Naive thymus-derived CD4-positive, alpha-beta T cell (primary cell): ENCODE data around the gene RBBP8NL. TPM values are rescaled to one million over a fixed set of nuclear protein-coding genes. Genes with fewer than 3 reads are reported as not detected.
A peak's percentile ranks its signal among the peaks of the same experiment; 100 is the strongest.

Source experiments
- ATAC-seq: fragments of 150-1000 bp; cut with Tn5 transposase; 2 replicates; pipeline ENCODE4 v1.10.0; 2021; ENCODE audit warnings: mild to moderate bottlenecking, moderate library complexity
- CTCF ChIA-PET: fragments of 350-600 bp; sonication (Branson Sonifier 250); formaldehyde crosslinking; loops from one replicate; lab custom pipeline; 2021; ENCODE audit warnings: antibody characterized with exemption; lab: Charles Lee
- POLR2A ChIA-PET: fragments of 350-600 bp; sonication (Branson Sonifier 250); formaldehyde crosslinking; loops from one replicate; lab custom pipeline; 2021; ENCODE audit warnings: antibody characterized with exemption, inconsistent platforms; lab: Charles Lee
- DNase-seq, 9 donors: peaks; one replicate each; pipeline versions ENCODE4 v3.0.0 to v3.0.0-alpha.2; 2020 to 2022; ENCODE audit warnings: mixed read lengths in 1 of 9
- H3K27ac ChIP-seq: one replicate; pipeline ENCODE4 v1.7.0; 2013; ENCODE audit warnings: mild to moderate bottlenecking, low read depth, low read length, moderate library complexity
- H3K27me3 ChIP-seq, 2 donors: one replicate each; pipeline ENCODE4 v1.7.0; 2013; ENCODE audit warnings: low read length in 2 of 2, mild to moderate bottlenecking in 2 of 2, moderate library complexity in 2 of 2; ENCODE audit not compliant: control insufficient read depth in 2 of 2, insufficient read depth in 2 of 2
- H3K36me3 ChIP-seq, 3 experiments: 1 replicate in 2 of 3; 2 replicates in 1 of 3; pipeline ENCODE4 v1.7.0; 2013; ENCODE audit warnings: low read length in 3 of 3, mild to moderate bottlenecking in 3 of 3, moderate library complexity in 1 of 3; ENCODE audit not compliant: insufficient read depth in 3 of 3, control insufficient read depth in 2 of 3
- H3K4me1 ChIP-seq, 2 donors: one replicate each; pipeline ENCODE4 v1.7.0; 2013; ENCODE audit warnings: low read length in 2 of 2, mild to moderate bottlenecking in 2 of 2, moderate library complexity in 1 of 2; ENCODE audit not compliant: control insufficient read depth in 2 of 2, insufficient read depth in 2 of 2
- H3K4me3 ChIP-seq: 2 replicates; pipeline ENCODE4 v1.7.0; 2013; ENCODE audit warnings: mild to moderate bottlenecking, low read length
- H3K9me3 ChIP-seq, 3 experiments: 1 replicate in 2 of 3; 2 replicates in 1 of 3; pipeline ENCODE4 v1.7.0; 2013; ENCODE audit warnings: low read length in 3 of 3; ENCODE audit not compliant: control insufficient read depth in 2 of 3
- H3K27ac Mint-ChIP-seq, 9 donors: one replicate each; pipeline ENCODE4 v1.8.0; 2020 to 2022; ENCODE audit warnings: mixed read lengths in 9 of 9, mild to moderate bottlenecking in 8 of 9, moderate library complexity in 5 of 9, inconsistent platforms in 2 of 9
- H3K27me3 Mint-ChIP-seq, 5 donors: one replicate each; pipeline ENCODE4 v1.8.0; 2021 to 2022; ENCODE audit warnings: mixed read lengths in 5 of 5, mild to moderate bottlenecking in 1 of 5
- H3K36me3 Mint-ChIP-seq, 5 donors: one replicate each; pipeline ENCODE4 v1.8.0; 2020 to 2022; ENCODE audit warnings: mixed read lengths in 5 of 5, mild to moderate bottlenecking in 3 of 5, inconsistent platforms in 1 of 5
- H3K4me1 Mint-ChIP-seq, 7 donors: one replicate each; pipeline ENCODE4 v1.8.0; 2020 to 2022; ENCODE audit warnings: mixed read lengths in 7 of 7, mild to moderate bottlenecking in 3 of 7, inconsistent platforms in 1 of 7
- H3K4me3 Mint-ChIP-seq, 10 donors: one replicate each; pipeline ENCODE4 v1.8.0; 2020 to 2022; ENCODE audit warnings: mild to moderate bottlenecking in 10 of 10, mixed read lengths in 10 of 10, moderate library complexity in 6 of 10, inconsistent platforms in 2 of 10
- H3K9me3 Mint-ChIP-seq, 11 donors: one replicate each; pipeline ENCODE4 v1.8.0; 2020 to 2022; ENCODE audit warnings: mixed read lengths in 11 of 11, mild to moderate bottlenecking in 4 of 11, inconsistent platforms in 1 of 11, moderate library complexity in 1 of 11
- intact Hi-C, 2 donors: fragments of 100-400 bp; cut with micrococcal nuclease; formaldehyde crosslinking; loops; one replicate each; pipeline ENCODE4 v1.15.1; 2023
- polyA plus RNA-seq, 2 donors: library from polyadenylated mRNA; unstranded; fragments of 300-500 nt; fragmentation: Illumina TruSeq; gene quantifications; one replicate each; pipeline ENCODE4 v1.2.3, GENCODE V29; 2021
- total RNA-seq, 6 experiments: library from RNA in 5 of 6; stranded (reverse) in 5 of 6; gene quantifications; 1 replicate in 5 of 6; 2 replicates in 1 of 6; pipeline ENCODE4 v1.2.3 and lab custom pipeline; 2021 to 2026

The RBBP8NL gene
- total and polyA plus RNA-seq, 7 experiments from 2014 or later, result not detected

- peaks cover 13 to 31% (median 24%) of the 10 kb centered on the region in 7 donors for H3K4me1 Mint-ChIP-seq
- no peaks in the 10 kb centered on the region for H3K27me3 Mint-ChIP-seq
- H3K4me1 ChIP-seq, result peaks cover 17 to 23% of the 10 kb centered on the region in 2 donors
- H3K27ac Mint-ChIP-seq, result peak overlapping the region in 3 of 9 donors; percentile 34 to 51 (median 38)
- no peaks in the 10 kb centered on the region for H3K9me3 ChIP-seq
- peaks cover 0 to 19% (median 0%) of the 10 kb centered on the region in 3 experiments for H3K36me3 ChIP-seq
- ChIA-PET CTCF (no interaction called here), POLR2A (no interaction called here)
- intact Hi-C loops, result no loop called here
- H3K36me3 Mint-ChIP-seq, result peaks cover 0 to 4% (median 4%) of the 10 kb centered on the region in 5 donors
- H3K4me3 ChIP-seq, result no peak overlapping the region
- H3K27me3 ChIP-seq, result no peaks in the 10 kb centered on the region
- H3K4me3 Mint-ChIP-seq, result peak overlapping the region in 8 of 10 donors; percentile 4 to 66 (median 34)
- ATAC-seq (no peak), DNase-seq (no peak)
- H3K9me3 Mint-ChIP-seq, result peaks cover 0 to 2% (median 0%) of the 10 kb centered on the region in 11 donors
- H3K27ac ChIP-seq, result no peak overlapping the region
Observed at GRCh38 chr20:62404112-62404665, 23.1 kb downstream of the RBBP8NL start.

GRCh38 chr20:62403331-62403730 is 24.0 kb downstream of the RBBP8NL start:
- Histone ChIP-seq H3K27me3 (no peaks in the 10 kb centered on the region), H3K36me3 (peaks cover 0 to 19% (median 0%) of the 10 kb centered on the region in 3 experiments), H3K4me3 (no peak overlapping the region), H3K4me1 (peaks cover 17 to 23% of the 10 kb centered on the region in 2 donors), H3K9me3 (no peaks in the 10 kb centered on the region), H3K27ac (no peak overlapping the region)
- peak overlapping the region in 4 of 9 donors; percentile 38 to 88 (median 74) for H3K27ac Mint-ChIP-seq
- no peak for DNase-seq
- no peak for ATAC-seq
- CTCF ChIA-PET, result no interaction called here
- POLR2A ChIA-PET, result no interaction called here
- intact Hi-C loops, result no loop called here
- H3K27me3 Mint-ChIP-seq, result no peaks in the 10 kb centered on the region
- peaks cover 13 to 31% (median 24%) of the 10 kb centered on the region in 7 donors for H3K4me1 Mint-ChIP-seq
- peaks cover 0 to 4% (median 4%) of the 10 kb centered on the region in 5 donors for H3K36me3 Mint-ChIP-seq
- H3K9me3 Mint-ChIP-seq, result peaks cover 0 to 2% (median 0%) of the 10 kb centered on the region in 11 donors
- peak overlapping the region in 4 of 10 donors; percentile 20 to 66 (median 44) for H3K4me3 Mint-ChIP-seq

GRCh38 chr20:62402456-62403150 is 24.7 kb downstream of the RBBP8NL start:
- H3K4me1 Mint-ChIP-seq, result peaks cover 13 to 31% (median 24%) of the 10 kb centered on the region in 7 donors
- Histone ChIP-seq H3K4me1 (peaks cover 13 to 19% of the 10 kb centered on the region in 2 donors), H3K27me3 (no peaks in the 10 kb centered on the region), H3K9me3 (no peaks in the 10 kb centered on the region), H3K4me3 (no peak overlapping the region), H3K36me3 (peaks cover 0 to 19% (median 0%) of the 10 kb centered on the region in 3 experiments), H3K27ac (no peak overlapping the region)
- ATAC-seq (no peak), DNase-seq (no peak)
- peaks cover 0 to 7% (median 0%) of the 10 kb centered on the region in 11 donors for H3K9me3 Mint-ChIP-seq
- intact Hi-C loops, result no loop called here
- ChIA-PET CTCF (no interaction called here), POLR2A (interaction anchor here (0.8 kb wide), 1 partner anchor 17 kb away, joined by 3 read pairs; no protein-coding TSS in a partner anchor)
- no peaks in the 10 kb centered on the region for H3K27me3 Mint-ChIP-seq
- peaks cover 0 to 9% (median 4%) of the 10 kb centered on the region in 5 donors for H3K36me3 Mint-ChIP-seq
- H3K4me3 Mint-ChIP-seq, result no peak overlapping the region
- peak overlapping the region in 1 of 9 donors; percentile 81 for H3K27ac Mint-ChIP-seq

- ChIA-PET CTCF (no interaction called here), POLR2A (no interaction called here)
- intact Hi-C loops, result no loop called here
Observed at GRCh38 chr20:62401331-62401779, 26.0 kb downstream of the RBBP8NL start.

GRCh38 chr20:62400541-62400940 is 26.8 kb downstream of the RBBP8NL start:
- H3K36me3 Mint-ChIP-seq, result peaks cover 0 to 14% (median 4%) of the 10 kb centered on the region in 5 donors
- ChIA-PET POLR2A (no interaction called here), CTCF (no interaction called here)
- intact Hi-C loops, result no loop called here
- H3K36me3 ChIP-seq, result peaks cover 0 to 19% (median 0%) of the 10 kb centered on the region in 3 experiments
- no peak for ATAC-seq
- H3K4me1 ChIP-seq, result peaks cover under 1 to 4% of the 10 kb centered on the region in 2 donors
- peak overlapping the region in 1 of 9 donors; percentile 37 for H3K27ac Mint-ChIP-seq
- H3K27me3 Mint-ChIP-seq, result no peaks in the 10 kb centered on the region
- H3K27me3 ChIP-seq, result no peaks in the 10 kb centered on the region
- H3K4me3 ChIP-seq, result no peak overlapping the region
- H3K4me3 Mint-ChIP-seq, result no peak overlapping the region
- H3K9me3 ChIP-seq, result no peaks in the 10 kb centered on the region
- peaks cover 7 to 25% (median 17%) of the 10 kb centered on the region in 7 donors for H3K4me1 Mint-ChIP-seq
- no peak for DNase-seq
- no peak overlapping the region for H3K27ac ChIP-seq
- H3K9me3 Mint-ChIP-seq, result peaks cover 0 to 7% (median 0%) of the 10 kb centered on the region in 11 donors

More at GRCh38 chr20:62401331-62401779, 26.0 kb downstream of the RBBP8NL start:
- Mint-ChIP-seq H3K27ac (no peak overlapping the region), H3K36me3 (peaks cover 0 to 14% (median 4%) of the 10 kb centered on the region in 5 donors), H3K4me3 (no peak overlapping the region), H3K4me1 (peaks cover 13 to 31% (median 24%) of the 10 kb centered on the region in 7 donors), H3K9me3 (peaks cover 0 to 7% (median 0%) of the 10 kb centered on the region in 11 donors), H3K27me3 (no peaks in the 10 kb centered on the region)
- ATAC-seq, result no peak
- no peak overlapping the region for H3K4me3 ChIP-seq
- peaks cover 9 to 12% of the 10 kb centered on the region in 2 donors for H3K4me1 ChIP-seq
- DNase-seq, result no peak
- H3K36me3 ChIP-seq, result peaks cover 0 to 19% (median 0%) of the 10 kb centered on the region in 3 experiments
- no peaks in the 10 kb centered on the region for H3K9me3 ChIP-seq
- no peak overlapping the region for H3K27ac ChIP-seq
- no peaks in the 10 kb centered on the region for H3K27me3 ChIP-seq

GRCh38 chr20:62400021-62400420 is 27.3 kb downstream of the RBBP8NL start:
- Mint-ChIP-seq H3K27me3 (no peaks in the 10 kb centered on the region), H3K4me1 (peaks cover 2 to 20% (median 12%) of the 10 kb centered on the region in 7 donors), H3K36me3 (peaks cover 0 to 14% (median 4%) of the 10 kb centered on the region in 5 donors), H3K4me3 (no peak overlapping the region), H3K9me3 (peaks cover 0 to 7% (median 0%) of the 10 kb centered on the region in 11 donors), H3K27ac (peak overlapping the region in 1 of 9 donors; percentile 73)
- intact Hi-C loops, result no loop called here
- H3K36me3 ChIP-seq, result peaks cover 0 to 20% (median 0%) of the 10 kb centered on the region in 3 experiments
- ATAC-seq (no peak), DNase-seq (no peak)
- no peaks in the 10 kb centered on the region for H3K4me1 ChIP-seq
- no peak overlapping the region for H3K27ac ChIP-seq
- ChIA-PET CTCF (interaction anchor here (0.9 kb wide), 1 partner anchor 10 kb away, joined by 3 read pairs; no protein-coding TSS in a partner anchor), POLR2A (interaction anchor here (0.8 kb wide), 1 partner anchor 12 kb away, joined by 4 read pairs; no protein-coding TSS in a partner anchor)
- no peaks in the 10 kb centered on the region for H3K27me3 ChIP-seq
- H3K9me3 ChIP-seq, result no peaks in the 10 kb centered on the region
- no peak overlapping the region for H3K4me3 ChIP-seq
